ENCODE data around the gene OR2A1.
"Not testable (repeated sequence)": the region's sequence is repeated elsewhere in the genome, so short reads cannot be mapped to it uniquely, and the experiment has no call there.

OR2A1 gene

DNA sequence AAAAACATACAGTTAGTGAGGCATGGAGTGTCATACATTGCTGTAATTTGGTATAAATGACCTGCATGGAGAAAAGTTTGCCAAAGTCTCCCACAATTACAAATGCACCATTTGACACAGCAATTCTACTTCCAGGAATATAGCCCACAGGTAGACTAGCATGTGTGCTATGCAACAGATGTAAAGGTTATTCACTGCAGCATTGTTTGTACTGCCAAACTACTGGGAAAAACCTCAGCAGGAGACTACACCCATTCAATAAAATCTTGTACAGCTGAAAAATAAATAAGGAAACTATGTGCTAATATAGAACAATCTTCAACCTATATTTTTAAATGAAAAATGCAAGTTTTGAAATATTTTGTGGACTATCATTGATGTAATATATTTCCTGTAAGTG lies 17.8 kb downstream of the OR2A1 start:
- not testable (repeated sequence) for DNase-seq

DNA sequence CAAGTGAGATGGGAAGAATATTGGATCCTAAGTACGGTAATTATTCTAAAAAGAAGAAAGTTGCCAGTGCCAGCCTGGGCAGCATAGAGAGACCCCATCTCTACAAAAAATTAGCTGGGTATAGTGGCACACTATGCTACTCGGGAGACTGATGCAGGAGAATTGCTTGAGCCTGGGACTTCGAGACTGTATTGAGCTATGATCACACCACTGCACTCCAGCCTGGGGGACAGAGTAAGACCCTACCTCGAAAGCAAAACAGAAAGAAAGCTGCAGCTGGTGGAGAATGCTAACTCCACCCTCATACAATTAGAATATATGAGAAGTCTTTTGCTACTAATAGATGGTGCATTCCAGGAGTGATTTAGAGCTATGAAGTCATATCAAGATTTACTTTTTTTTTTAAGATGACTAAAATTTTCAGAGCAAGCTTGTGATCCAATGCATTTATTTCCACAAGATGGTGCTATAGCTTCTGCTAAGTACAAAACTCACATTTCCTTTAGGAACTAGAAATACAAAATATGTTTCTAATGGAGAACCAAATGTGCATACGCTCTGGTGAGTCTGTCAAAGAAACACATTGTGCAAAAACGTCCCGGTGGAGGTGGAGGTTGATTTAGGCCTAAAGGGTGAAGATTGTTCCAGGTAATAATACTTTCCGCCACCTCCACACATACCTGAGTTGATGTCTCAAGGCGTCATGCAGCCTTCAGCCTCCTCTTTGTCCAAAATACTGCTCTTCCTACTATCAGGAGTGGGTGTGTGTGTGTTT lies 19.2 kb downstream of the OR2A1 start:
- DNase-seq = not testable (repeated sequence)

DNA sequence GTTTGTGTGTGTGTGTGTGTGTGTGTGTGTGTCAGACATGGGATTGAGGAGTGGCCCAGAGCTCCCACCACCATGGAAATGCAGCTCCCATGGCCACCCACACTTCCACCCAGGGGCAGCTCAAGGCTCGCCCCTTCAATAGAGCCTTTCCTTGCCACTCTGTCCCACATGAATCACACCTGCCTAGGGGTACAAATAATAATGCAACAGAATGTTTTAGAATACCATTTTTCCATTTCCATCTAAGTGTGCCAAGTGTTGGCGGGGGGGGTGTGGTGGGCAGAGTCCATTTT lies 19.7 kb downstream of the OR2A1 start:
- DNase-seq = not testable (repeated sequence)

DNA sequence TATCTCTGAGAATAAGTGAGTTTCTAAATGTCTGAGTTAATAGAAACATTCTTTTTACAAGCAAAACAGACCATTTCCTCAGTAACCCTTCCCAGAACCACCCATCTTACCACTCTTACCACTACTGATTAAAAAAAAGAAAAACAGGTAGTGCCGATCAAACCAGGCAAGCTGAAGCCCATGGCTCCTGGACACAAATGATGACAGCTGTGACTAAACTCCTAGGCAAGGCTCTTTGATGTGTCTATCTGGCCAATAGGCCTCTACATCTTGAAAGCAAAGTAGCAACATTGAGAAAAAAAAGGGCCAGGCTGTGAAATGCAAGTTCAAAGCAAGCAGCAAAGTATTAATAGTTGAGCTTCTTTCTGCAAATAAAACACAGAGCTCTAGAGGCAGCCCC lies 36.4 kb downstream of the OR2A1 start:
- not testable (repeated sequence) for DNase-seq

DNA sequence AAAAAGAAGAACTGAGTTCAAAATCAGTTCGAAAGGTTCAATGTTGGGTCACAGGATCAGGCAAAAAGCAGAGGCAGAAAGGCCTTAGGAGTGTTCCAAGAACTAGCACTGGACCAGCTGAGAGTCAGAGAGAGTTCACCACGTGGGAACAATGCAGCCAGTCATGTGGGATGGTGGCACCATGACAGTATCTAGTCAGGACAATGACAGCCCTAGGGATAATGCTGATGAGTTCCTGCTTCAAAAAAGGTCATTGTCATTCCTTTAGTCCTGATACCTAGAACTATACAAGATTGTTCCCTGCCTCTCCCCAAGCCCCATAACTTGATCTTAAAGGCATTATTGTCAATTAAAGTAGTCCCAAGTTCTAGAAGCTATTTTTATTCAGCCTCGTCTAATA lies 39.4 kb downstream of the OR2A1 start:
- DNase-seq = not testable (repeated sequence)

DNA sequence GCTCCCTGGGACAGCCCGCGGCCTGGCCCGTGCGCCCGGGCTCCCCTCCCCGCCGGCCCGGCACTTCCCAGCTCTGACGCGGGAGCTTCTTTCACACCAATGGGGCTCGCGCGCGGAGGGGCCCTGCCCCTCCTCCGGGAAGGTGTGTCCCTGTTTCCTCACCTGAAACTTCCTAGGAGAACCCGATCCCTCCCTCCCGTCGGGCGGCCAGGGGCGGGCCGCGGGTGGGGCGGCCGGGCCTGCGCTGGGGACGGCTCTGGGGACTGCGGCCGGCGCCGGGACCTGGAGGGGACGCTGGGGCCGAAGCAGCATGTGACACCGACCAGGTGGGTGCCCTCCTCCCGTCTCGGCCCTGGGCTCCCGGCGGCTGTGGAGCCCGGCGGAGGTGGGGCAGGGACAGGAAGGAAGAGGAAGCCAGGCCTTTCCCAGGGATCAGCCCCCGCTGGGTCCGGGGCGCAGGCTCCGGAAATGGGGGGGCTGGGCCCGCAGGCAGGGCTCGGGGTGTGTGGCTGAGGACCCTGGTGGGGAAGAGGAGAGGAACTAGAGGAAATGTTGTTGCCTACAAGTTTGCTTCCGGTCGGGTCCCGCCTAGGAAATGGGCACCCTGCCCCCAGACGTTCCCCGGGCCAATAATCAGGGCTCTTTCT lies 43.1 kb downstream of the OR2A1 start, which contains the start of gene ARHGEF5:
ARHGEF5 (plus strand) TSS at position 227 of the 647 bp plus-strand sequence. CDS start 7,268 bp downstream, outside the sequence.
- DNase-seq = not testable (repeated sequence)

DNA sequence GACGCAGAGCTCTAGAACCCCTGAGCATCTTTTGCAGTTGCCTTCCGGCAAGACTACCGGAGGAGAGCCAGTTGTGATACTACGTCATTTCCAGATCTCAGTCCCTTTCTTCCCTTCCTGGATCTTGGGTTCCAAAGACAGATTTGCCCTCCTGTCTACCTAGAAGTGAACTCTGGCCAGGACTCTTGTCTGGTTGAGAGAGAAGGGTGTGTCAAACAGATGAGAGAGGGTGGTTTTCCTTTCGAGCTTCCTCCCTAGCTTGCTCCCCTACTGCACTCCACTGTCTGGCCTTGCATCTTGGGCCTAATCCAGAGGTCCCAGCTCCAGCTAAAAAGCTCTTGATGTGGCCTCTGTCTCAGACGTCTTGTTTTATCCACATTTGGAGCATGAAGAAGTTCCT lies 44.0 kb downstream of the OR2A1 start:
- DNase-seq = not testable (repeated sequence)

DNA sequence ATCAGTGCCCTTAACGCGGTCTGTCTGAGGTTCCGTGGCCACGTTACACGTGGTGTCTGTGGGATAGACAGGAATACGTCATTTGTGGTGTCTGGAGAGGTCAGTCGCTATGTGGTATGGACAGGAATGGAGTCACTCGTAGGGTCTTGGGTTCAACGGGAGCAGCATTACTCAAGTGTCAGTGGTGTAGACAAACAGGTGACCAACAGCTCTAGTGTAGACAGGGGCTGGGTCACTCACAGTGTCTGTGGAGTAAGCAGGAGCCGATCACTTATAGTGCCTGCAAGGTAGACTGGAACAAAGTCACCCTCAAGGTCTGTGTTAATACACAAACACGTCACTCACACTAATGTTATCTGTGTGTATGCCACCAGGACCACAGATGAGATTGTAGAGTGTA lies 44.6 kb downstream of the OR2A1 start:
- DNase-seq = not testable (repeated sequence)

DNA sequence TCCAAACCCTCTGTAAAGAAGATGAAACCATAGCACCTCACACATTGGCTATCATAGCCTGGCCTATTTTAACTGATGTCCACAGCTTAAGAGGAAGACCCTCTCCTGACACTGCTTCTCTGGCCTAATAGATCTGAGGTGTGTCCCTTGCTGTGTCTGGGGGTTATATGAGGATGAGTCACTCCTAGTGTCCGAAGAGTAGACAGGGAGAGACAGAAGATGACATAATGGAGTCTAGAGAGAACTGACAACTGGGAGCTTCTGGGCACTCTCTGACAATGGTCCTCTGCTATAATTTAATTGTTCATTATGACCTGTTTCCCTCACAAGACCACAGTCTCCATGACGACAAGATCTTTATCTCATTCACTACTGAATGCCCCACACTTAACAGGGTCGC lies 49.8 kb downstream of the OR2A1 start:
- not testable (repeated sequence) for DNase-seq

DNA sequence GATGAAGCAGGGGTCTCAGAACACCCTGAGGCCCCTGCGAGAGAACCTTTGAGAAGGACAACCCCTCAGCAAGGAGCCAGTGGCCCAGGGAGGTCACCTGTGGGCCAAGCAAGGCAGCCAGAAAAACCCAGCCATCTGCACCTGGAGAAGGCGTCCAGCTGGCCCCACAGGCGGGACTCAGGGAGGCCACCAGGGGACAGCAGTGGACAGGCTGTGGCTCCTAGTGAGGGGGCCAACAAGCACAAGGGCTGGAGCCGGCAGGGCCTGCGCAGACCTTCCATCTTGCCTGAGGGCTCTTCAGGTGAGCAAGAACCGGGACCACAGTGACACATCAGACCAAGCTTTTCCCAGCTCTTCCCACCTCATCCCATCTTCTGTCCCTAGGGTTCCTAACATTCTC lies 53.3 kb downstream of the OR2A1 start:
- not testable (repeated sequence) for DNase-seq

DNA sequence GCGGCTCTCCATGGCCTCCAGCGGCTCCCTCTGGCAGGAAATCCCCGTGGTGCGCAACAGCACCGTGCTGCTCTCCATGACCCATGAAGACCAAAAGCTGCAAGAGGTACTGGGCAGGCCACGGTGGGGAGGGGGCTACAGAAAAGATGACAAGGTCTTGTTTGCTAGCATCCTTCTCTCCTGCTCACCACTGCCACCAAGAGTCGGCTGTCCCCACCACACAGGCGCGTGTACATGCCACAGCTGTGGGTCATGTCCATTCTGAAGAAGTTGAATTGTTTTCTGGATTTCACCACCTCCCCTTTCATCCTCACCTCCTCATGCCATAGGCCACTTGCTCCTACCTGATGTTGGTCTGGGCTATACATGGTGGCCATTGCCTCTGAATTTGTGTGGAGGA lies 55.0 kb downstream of the OR2A1 start:
- not testable (repeated sequence) for DNase-seq

DNA sequence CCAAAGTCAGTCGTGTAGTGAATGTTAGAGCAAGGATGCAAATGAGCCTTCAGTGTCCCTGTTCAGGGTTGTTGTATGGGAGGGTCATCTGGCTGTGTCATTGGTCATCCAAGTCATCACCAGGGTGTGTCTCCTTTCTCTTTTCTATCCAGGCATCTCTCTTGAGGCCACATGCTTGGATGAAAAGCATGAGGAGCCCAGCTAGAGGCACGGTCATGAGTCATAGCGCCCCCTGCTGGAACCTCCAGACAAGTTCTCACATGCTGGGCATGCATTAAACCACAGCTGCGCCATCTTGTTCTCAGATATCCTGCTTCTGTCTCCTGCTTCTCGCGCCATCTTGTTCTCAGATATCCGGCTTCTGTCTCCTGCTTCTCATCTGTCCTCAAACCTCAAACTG lies 57.0 kb downstream of the OR2A1 start:
- DNase-seq = not testable (repeated sequence)

Data from activated CD8-positive, alpha-beta memory T cell treated with anti-CD3 and anti-CD28 coated beads, Interleukin-2, amount 50 U/mL, for 4 hours (primary cell).